GM18873 (cell line): ENCODE measurements around the gene BEND6.
"Not testable (repeated sequence)": the region's sequence is repeated elsewhere in the genome, so short reads cannot be mapped to it uniquely, and the experiment has no call there.

Experiments used
- ATAC-seq: cut with Tn5 transposase; IDR thresholded peaks from one replicate; pipeline ENCODE4 v1.9.1; 2021; ENCODE audit warnings: mild to moderate bottlenecking, moderate library complexity, moderate number of reproducible peaks; ENCODE audit not compliant: unreplicated experiment, low FRiP score

Gene BEND6

DNA sequence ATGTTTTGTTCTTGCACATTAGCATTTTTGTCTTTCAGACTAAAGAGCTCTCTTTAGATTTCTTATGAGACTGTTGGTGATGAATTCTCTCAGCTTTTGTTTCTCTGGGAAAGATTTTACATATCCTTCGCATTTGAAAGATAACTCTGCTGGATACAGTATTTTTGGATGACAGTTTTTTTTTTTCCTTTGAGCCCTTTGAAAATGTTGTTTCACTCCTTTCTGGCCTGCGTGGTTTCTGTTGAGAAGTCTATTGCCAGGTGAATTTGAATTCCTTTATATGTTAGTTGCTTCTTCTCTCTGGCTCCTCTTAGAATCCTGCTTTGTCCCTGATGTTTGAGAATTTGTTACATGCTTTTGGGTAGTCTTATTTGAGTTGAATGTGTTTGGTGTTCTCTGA is 69.4 kb downstream of the BEND6 start:
- ATAC-seq = no peak

DNA sequence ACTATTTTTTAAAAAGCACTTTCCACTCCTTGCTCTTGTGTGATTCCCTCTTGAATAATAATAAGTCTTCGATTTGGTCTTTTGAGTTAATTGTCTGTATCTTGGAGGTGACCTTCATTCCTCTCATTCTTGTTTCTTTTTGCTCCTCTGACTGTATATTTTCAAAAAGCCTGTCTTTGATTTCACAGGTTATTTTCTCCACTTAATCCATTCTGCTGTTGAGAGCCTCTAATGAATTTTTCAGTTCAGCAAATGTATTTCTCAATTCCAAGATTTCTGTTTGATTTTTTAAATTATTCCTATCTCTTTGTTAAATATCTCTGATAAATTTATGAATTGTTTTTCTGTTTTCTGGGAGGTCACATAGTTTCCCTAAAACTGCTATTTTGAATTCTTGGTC is 69.9 kb downstream of the BEND6 start:
- no peak for ATAC-seq

DNA sequence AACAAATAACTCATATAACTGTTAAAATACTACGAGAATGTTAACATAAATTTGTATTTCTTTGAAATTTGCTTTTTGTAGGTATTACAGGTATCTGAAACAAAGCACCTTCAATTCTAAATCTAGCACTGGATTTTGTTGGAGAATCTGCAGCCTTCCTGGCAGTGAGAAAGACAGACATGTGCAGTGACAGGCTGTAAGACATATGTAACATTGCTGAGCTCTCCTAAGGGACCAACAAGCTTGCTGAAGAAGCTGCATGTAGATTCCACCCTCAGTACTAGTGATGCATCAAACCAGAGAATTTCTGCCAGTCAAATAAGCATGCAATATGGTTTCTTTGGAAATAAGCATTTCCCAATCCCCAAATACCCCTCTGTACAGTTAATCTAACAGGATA is 71.1 kb downstream of the BEND6 start:
- no peak for ATAC-seq

DNA sequence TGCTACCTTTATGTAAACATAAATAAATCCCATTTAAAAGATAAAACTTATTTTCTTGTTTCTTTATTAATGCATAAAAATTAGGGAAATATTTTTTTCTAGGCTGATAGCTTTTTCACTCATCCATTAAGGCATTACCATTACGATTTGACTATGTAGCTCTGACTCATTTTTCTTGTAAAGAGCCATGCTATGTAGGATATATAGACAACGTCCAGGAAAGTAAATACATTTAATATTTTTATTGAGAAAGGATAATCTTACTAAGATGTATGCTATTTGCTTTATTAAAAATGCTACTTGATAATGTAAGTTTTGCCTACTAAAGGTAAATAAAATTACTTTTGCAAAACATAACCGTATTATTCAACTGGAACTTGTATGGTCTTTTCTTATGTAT is 72.4 kb downstream of the BEND6 start:
- no peak for ATAC-seq

DNA sequence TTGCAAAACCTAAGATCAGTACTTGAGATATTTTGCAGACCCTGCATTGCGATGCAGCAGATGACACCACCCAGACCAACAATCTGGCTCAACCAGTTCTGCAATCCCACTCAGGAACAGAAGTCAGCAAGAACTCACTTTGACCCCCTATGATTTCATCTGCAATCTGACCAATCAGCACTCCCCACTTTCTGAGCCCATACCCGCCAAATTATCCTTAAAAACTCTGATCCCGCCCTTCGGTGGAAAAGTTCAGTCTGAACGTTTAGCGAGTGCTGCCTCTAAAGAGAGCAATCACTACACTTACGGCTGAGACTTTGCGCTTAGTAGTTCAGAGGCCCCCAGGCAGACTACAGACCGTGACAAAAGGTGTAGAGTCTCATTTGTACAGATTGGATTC is 74.3 kb downstream of the BEND6 start:
- no peak for ATAC-seq

DNA sequence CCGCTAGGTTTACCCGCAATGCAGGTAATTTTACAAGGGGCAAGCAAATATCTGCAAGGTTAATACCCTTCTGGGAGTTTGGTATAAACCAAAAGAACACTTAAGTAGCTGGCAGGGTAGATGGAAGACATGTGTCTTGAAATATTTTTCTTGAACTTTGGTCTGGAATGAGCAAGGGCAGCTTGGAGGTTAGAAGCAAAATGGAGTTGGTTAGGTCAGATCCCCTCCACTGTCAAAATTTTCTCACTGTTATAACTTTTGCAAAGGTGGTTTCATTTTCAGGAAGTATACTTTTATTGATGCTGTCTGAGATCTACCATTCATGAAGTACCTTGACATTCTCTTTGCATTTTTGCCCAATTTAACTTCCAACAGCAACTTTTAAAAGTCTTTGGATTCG is 78.3 kb downstream of the BEND6 start:
- no peak for ATAC-seq

DNA sequence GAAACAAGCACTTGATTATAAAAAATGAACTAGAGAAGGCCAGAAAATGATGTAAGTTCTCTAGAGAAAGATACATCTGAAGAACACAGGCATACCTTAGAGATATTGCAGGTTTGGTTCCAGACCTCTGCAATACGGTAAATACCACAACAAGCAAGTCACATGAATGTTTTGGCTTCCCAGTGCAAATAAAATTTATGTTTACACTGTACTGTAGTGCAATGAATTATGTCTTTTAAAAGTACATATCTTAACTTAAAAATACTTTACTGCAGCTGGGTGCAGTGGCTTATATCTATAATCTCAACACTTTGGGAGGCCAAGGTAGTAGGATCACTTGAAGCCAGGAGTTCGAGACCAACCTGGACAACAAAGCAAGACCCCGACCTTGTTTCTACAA is 80.6 kb downstream of the BEND6 start:
- no peak for ATAC-seq

DNA sequence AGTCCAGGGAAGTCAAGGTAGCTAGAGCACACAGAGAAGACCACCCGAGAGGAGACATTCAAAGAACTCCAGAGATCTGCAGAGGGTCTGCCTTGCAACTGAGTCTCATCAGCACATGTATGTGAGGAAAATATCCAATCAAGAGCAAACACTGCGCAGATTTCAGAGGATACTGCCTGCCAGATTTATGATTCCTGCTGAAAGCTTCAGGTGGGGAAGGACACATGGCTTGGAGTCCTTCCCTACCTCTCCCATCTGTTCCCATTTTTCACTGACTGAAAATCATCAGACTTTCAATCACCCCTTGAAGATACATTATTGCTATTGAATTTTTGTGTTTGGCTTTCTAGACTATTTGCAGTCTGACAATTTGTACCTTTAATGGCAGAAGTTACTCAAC is 84.0 kb downstream of the BEND6 start:
- no peak for ATAC-seq

DNA sequence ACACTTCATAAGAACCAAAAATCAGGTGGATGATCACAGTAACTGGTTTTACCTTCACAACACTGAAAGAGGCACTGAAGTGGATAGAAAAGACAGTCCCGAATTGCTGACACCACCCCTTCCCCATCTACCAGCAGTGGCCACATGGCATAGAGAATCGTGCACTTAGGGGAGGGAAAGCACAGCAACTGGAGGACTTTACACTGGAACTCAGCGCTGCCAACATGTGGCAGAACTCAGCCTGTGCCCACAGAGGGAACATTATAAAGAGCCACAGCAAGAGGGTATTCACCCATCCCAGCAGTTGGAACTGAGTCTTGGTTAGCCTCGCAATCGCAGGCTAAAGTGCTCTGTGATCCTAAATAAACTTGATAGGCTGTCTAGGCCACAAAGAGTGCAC is 85.1 kb downstream of the BEND6 start:
- no peak for ATAC-seq

DNA sequence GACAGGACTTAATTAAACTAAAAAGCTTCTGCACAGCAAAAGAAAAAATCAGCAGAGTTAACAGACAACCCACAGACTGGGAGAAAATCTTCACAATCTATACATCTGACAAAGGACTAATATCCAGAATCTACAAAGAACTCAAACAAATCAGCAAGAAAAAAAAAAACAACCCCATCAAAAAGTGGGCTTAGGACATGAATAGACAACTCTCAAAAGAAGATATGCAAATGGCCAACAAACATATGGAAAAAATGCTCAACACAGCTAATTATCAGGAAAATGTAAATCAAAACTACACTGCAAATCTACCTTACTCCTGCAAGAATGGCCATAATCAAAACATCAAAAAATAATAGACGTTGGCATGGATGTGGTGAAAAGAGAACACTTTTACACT is 89.2 kb downstream of the BEND6 start:
- not testable (repeated sequence) for ATAC-seq

DNA sequence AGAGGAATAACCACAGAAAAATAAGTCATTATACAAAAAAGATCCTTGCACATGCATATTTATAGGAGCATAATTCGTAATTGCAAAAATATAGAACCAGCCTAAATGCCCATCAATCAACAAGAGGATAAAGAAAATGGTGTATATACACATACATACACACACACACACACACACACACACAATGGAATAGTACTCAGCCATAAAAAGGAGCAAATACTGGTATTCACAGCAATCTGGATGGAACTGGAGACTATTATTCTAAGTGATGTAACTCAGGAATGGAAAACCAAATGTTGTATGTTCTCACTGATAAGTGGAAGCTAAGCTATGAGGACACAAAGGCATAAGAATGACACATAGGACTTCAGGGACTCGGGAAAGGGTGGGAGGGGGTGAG is 89.7 kb downstream of the BEND6 start:
- no peak for ATAC-seq

DNA sequence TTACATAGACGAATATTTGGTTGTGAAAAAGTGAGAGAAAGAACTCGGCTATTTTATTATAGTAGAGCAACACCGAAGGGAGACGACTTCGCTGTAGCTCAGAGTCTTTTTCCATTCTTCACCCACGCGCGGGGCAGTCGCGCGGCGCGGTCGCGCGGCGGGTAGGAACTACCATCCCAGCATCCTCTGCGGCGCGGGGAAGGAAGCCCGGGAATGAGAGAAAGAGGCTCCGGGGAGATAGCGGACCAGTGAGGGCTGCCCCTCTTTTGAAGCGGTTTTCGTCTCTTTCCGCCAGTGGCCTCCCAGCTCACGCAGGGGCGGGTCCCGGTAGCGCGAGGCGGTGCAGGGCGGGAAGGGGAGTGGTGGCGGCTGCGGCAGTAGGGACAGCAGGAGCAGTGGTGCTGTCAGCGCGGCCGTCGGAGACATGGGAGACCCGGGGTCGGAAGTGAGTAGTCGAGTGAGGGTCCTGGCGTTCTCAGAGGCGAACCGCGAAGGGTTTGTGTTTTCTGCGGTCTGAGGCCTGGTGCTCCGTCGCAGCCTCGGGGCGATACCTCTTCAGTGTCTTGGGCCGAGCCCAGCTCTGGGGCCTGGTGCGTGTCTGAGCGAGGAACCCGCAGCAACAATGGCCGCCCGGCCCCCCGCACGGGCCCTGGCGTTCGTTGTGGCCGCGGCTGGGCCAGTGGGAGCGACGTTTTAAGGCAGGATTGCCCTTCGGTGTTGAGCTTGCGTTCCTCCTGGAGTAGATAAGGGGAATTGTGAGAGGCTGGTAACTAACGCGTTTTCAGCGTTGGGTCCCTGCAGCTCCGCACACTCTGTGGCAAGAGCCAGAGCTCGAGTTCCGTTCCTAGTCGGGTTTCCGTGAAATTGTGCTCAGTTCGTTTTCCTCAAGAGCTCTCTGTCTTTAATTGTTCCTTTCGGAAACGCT is 91.7 kb downstream of the BEND6 start, which contains the start of gene KIAA1586:
KIAA1586 (plus strand) TSS at position 362 of the 925 bp plus-strand sequence; CDS start at position 425, 63 bp downstream.
- ATAC-seq = peak; percentile 90

DNA sequence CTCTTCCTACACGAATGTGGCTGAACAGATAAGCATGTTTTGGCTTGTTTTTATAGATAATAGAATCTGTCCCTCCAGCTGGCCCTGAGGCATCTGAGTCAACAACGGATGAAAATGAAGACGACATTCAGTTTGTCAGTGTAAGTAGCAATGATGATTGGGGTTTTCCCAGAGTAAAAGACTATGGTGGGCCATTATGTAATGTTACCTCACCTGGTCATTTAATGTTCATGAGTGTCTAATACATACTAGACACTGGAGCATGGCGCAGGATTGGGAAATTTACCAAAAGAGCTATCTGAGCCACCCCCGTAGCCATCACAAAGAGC is 92.3 kb downstream of the BEND6 start:
- ATAC-seq = peak; percentile 16

DNA sequence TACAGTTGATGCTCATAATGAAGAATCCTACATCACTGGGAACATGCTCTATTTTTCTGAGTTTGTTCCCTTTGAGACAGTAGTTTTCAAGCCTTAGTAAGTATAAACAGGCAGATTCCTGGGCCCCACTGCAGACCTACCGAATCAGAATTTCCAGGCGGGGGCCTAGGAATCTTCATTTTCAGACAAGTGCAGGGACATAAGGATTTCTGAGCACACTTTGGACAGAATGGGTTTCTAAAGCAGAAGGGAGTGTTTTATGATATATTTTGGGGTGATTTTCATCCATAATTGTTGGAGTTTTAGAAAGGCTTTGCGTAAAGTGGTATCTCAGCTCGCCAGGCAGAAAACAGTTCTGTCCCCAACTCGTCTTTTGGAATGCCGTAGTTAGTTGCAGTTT is 93.0 kb downstream of the BEND6 start:
- ATAC-seq = not testable (repeated sequence)

DNA sequence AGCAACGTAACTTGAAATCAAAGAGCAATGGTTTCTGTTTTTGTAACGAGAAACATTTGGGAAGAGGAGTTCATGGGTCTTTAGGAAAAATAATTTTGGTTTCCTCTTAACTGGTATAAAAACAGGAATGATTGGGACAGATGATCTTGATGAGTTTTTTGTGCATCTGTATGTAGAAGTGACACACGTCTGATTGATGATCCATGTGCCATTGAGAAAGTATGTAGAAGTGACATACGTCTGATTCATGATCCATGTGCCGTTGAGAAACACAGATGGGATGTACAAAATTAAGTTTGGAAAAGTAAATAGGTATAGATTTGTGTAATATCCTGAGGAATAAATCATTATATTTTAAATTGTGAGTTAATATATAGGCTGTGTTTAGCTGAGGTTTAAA is 93.7 kb downstream of the BEND6 start:
- no peak for ATAC-seq

DNA sequence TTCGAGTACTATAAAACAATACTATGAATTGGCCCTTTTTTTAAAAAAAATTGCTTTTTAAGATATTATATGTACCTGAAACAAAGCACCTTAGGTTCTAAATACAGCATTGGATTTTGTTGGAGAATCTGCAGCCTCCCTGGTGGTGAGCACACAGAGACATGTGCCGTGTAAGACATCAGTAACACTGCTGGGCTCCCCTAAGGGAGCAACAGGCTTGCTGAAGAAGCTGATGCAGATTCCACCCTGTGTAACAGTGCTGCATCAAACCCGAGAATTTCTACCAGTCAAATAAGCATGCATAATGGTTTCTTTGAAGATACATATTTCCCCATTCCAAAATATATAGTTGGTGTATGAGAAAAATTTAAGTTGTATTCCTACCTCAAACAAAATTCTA is 108.9 kb downstream of the BEND6 start:
- ATAC-seq = no peak

DNA sequence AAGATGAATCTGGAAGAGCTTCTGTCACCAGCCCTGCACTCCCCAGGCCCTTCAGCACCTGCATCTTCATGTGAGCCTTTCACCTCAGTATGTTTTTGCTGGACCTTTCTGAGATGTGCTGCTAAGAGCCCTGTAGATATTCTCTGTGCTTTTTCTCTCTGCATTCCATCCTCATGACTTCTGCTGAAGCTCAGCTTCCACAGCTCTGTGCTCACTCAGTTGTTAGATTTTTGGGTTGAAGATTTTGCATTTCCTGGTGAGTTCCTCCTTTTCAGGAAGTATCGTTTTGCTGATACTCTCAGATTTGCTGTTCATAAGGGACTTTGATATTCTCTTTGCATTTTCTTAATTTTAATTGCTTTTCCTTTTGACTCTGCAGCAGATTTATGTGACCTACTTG is 109.9 kb downstream of the BEND6 start:
- no peak for ATAC-seq

DNA sequence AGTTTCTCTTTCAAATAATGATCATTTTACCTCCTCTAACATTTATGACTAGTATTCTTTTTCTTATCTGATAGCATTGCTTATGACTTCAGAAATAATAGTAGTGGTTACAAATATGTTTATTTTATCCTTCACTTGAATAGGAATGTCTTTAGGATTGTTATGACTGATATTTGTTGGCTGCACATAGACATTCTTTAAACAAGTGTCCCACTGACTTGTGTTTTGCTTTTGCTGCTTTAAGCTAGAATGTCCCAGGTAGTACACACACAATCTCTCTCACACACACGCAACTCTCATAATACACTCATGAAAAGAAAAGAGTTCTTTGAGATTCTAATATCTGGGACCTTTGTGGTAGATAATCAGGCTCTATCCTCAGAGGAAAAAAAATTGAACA is 113.2 kb downstream of the BEND6 start:
- no peak for ATAC-seq

DNA sequence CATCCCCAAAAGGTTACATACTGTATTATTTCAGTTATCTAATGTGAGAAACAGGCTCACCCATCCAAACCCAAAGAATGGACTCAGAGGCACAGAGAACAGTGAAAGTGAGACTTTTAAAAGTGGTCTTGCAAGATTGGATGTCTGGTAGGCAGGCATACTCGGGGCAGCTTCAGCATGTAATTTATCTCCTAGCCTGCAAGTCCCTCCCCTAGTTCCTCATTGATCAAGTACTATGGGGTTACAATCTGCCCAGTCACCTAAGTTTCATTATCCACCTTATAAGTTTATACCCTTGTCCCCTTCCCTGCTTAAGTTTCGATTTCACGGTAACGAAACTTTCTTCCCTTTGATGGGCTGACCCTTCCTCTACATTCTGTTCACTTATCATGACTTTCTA is 114.3 kb downstream of the BEND6 start:
- no peak for ATAC-seq

DNA sequence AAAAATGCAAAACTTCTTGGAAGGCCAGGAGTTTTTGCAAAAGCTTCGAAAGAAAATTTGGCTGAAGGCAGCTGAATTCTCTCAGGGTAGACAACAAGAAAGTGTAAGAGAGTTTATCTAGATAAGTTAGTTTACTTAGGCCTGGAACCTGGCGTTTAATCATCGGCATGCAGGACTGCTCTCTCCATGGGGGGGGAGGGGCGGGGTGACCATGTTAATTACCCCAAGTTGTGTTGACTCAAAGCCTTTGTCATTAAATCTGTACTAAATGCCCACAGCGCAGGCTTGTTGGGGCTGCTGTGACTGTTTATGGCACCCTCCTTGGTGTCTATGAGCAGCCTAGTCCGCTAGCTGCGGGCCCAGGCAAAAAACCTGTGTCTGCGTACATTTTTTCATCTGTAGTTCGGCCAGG is 115.0 kb downstream of the BEND6 start:
- ATAC-seq = no peak

DNA sequence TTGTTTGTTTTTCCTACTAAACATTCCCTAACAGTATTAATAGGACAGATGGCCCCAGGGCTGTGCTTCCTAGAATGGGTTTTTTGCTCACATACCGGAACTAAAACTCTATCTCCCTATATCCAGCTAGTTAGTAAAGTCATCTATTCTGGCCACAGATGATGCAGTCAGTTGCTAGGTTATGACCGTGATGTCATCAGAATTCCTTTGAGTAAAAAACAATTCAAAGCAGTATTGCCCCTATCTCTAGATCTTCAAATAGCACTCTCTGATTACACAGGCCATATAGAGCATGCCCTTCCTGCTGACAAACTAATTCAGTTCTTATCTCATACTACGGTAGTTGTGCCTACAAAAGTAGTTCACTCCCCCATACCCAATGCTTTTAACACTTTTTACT is 117.2 kb downstream of the BEND6 start:
- no peak for ATAC-seq

DNA sequence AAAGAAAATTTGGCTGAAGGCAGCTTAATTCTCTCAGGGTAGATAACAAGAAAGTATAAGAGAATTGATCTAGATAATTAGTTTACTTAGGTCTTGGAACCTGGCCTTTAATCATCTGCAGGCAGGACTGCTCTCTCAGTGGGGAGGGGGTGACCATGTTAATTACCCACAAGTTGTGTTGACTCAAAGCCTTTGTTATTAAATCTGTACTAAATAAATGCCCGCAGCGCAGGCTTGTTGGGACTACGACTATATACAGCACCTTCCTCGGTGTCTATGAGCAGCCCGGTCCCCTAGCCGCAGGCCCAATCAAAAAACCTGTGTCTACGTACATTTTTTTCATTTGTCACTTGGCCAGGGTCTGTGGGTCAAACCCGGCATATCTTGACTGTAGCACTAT is 119.5 kb downstream of the BEND6 start:
- ATAC-seq = no peak

DNA sequence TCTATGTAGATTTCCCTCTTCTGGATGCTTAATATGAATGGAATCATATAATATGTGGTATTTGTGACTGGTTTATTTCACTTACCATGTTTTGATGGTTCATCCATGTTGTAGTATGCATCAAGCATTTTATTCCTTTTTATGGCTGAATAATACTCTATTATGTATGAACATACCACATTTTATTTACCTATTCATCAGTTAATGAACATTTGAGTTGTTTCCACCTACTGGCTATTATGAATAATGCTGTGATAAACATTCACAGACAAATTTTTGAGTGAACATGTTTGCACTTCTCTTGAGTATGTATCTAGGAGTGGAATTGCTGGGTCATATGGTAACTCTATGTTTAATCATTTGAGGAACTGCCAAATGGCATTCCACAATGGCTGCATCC is 120.2 kb downstream of the BEND6 start:
- no peak for ATAC-seq
